ENCODE data around the gene OSBPL3. TPM values are rescaled to one million over a fixed set of nuclear protein-coding genes. Genes with fewer than 3 reads are reported as not detected.

Gene OSBPL3
- total and polyA plus RNA-seq, 7 donors, result 0.60 to 6.3 (median 1.8) TPM

DNA sequence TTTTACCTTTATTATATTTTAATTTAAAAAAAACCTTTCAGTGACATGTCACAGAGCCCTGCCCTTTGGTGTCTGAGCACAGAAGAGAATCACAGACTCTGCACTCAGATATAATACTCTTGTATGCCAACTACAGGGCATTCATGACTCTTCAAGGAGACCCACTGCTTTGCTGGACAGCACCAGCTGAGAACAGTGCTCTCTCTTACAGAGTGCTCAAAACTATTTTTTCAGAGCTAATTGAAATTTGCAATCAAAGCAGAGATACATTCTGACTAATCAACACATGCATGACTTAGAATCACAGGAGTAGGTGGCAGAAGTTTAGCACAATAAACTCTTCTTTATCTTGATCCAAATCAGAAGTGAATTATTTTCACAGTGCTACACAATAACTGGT, 99.1 kb downstream of the OSBPL3 start:
- H3K4me3 ChIP-seq, result no peak overlapping the region
- peaks cover 0 to 12% (median 8%) of the 10 kb centered on the region in 4 donors for H3K4me1 ChIP-seq
- TF ChIP-seq EP300 (IDR thresholded peaks at IDR 0.05), result no peak
- TF ChIP-seq, protein P1, sequence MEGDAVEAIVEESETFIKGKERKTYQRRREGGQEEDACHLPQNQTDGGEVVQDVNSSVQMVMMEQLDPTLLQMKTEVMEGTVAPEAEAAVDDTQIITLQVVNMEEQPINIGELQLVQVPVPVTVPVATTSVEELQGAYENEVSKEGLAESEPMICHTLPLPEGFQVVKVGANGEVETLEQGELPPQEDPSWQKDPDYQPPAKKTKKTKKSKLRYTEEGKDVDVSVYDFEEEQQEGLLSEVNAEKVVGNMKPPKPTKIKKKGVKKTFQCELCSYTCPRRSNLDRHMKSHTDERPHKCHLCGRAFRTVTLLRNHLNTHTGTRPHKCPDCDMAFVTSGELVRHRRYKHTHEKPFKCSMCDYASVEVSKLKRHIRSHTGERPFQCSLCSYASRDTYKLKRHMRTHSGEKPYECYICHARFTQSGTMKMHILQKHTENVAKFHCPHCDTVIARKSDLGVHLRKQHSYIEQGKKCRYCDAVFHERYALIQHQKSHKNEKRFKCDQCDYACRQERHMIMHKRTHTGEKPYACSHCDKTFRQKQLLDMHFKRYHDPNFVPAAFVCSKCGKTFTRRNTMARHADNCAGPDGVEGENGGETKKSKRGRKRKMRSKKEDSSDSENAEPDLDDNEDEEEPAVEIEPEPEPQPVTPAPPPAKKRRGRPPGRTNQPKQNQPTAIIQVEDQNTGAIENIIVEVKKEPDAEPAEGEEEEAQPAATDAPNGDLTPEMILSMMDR (IDR thresholded peaks at IDR 0.05), result no peak
- TF ChIP-seq POLR2A (IDR thresholded peaks at IDR 0.05), result no peak
- no peak for TF ChIP-seq POLR2AphosphoS5 (IDR thresholded peaks at IDR 0.05)
- H3K9me3 ChIP-seq, result no peaks in the 10 kb centered on the region
- intact Hi-C loops (cut with DNase I), result no loop called here
- H3K27ac ChIP-seq, result no peak overlapping the region
- H3K36me3 ChIP-seq, result no peaks in the 10 kb centered on the region
- DNase-seq, result no peak
- no peaks in the 10 kb centered on the region for H3K27me3 ChIP-seq

DNA sequence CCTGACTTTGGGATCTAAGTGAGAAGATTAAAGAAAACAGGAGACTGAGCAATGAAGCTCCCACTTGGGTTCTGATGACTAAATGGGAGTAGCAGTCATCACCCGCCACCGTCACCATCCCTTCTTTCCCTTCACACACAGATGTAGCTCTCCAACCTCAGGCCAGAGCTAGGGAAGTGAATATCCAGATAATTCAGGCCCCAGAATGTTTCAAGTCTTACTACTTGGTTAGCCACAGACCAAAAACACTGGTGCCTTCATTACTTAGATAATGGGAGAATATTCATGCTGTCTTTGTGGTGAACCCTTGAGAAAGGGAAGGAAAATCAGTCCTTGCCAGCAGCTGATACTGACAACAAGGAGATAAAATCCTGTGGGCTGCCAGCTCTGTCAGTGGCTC, 100.7 kb downstream of the OSBPL3 start:
- Histone ChIP-seq H3K27ac (no peak overlapping the region), H3K9me3 (no peaks in the 10 kb centered on the region), H3K4me3 (no peak overlapping the region), H3K36me3 (no peaks in the 10 kb centered on the region), H3K27me3 (no peaks in the 10 kb centered on the region), H3K4me1 (peaks cover 0 to 12% (median 8%) of the 10 kb centered on the region in 4 donors)
- WGBS, 2 donors, result 92 to 98% methylated on average over 2 of the region's 2 CpGs
- no peak for DNase-seq
- intact Hi-C loops (cut with DNase I), result no loop called here
- TF ChIP-seq, protein P1 (IDR thresholded peaks at IDR 0.05), result no peak
- TF ChIP-seq POLR2AphosphoS5 (IDR thresholded peaks at IDR 0.05), result no peak
- no peak for TF ChIP-seq EP300 (IDR thresholded peaks at IDR 0.05)
- no peak for TF ChIP-seq POLR2A (IDR thresholded peaks at IDR 0.05)

DNA sequence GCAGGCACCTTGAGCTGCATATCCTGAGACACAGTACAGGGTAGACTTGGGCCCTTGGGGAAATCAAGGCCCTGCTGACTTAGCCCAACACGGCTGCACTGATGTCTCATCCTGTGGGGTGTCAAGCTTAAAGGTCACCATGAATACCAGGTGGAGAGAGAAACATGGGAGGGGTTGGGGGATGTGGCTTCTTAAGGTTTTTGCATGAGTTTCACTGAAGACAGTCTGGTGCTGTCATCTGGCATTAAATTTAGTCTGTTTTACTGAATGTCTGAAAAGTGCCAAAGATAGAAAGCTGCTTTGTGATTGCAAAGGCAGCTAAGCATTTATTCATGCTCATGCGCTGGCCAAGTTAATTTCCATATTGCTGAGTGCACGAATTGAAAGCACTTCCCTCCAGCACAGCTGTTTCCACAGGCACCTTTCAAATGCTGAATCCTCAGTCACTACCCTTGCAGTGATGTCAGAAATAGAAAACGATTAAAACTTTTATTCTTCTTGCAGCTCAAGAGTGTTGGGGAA, 102.1 kb downstream of the OSBPL3 start:
- Histone ChIP-seq H3K27ac (no peak overlapping the region), H3K4me1 (peaks cover 0 to 4% (median 1%) of the 10 kb centered on the region in 4 donors), H3K4me3 (no peak overlapping the region), H3K27me3 (no peaks in the 10 kb centered on the region), H3K36me3 (no peaks in the 10 kb centered on the region), H3K9me3 (no peaks in the 10 kb centered on the region)
- TF ChIP-seq, protein P1 (IDR thresholded peaks at IDR 0.05), result no peak
- no peak for TF ChIP-seq EP300 (IDR thresholded peaks at IDR 0.05)
- TF ChIP-seq POLR2AphosphoS5 (IDR thresholded peaks at IDR 0.05), result no peak
- TF ChIP-seq POLR2A (IDR thresholded peaks at IDR 0.05), result no peak
- no peak for DNase-seq
- 29 to 67% methylated on average over 4 of the region's 4 CpGs for WGBS, 2 donors
- intact Hi-C loops (cut with DNase I), result no loop called here

DNA sequence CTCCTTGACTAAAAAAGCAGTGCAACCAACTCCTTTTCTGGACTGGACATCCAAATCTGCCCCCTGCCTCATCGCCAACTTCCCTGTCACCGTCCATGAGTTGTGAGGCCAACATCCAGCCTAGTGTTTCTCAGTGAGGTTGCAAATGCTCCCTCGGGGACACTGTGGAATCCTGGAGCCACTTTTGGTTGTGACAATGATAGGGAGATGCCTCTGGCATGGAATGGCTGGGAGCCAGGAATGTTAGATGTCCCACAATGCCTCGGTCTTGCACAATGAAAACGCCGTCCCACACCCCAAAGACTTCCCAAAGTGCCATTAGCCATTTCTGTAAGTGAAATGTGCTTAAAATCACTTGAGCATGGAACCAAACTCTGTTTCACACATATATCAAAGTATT, 105.2 kb downstream of the OSBPL3 start:
- Histone ChIP-seq H3K9me3 (no peaks in the 10 kb centered on the region), H3K4me3 (no peak overlapping the region), H3K4me1 (no peaks in the 10 kb centered on the region), H3K36me3 (no peaks in the 10 kb centered on the region), H3K27me3 (no peaks in the 10 kb centered on the region), H3K27ac (no peak overlapping the region)
- TF ChIP-seq, protein P1 (IDR thresholded peaks at IDR 0.05), result no peak
- no peak for TF ChIP-seq POLR2AphosphoS5 (IDR thresholded peaks at IDR 0.05)
- no peak for TF ChIP-seq POLR2A (IDR thresholded peaks at IDR 0.05)
- TF ChIP-seq EP300 (IDR thresholded peaks at IDR 0.05), result no peak
- intact Hi-C loops (cut with DNase I), result no loop called here
- 94% methylated on average over 6 of the region's 6 CpGs for WGBS, 2 donors
- DNase-seq, result no peak

DNA sequence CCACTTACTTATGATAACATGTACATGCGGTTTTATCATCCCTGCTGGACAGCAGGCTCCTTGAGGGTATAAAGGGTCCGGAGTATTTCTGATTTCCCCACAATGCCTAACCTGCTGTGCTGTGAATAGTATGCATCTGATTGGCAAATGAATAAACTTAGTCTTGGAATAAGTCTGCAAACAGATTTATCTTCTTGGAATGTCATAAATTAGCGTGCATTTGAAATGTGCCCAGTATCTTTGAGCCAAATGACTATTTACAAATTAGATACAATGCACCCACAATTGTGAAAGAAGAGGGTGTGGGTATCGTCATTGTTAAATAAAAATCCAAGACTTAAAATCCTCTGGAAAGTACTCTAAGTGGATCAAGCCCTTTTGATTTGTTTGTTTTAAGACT, 106.0 kb downstream of the OSBPL3 start:
- Histone ChIP-seq H3K36me3 (no peaks in the 10 kb centered on the region), H3K27ac (no peak overlapping the region), H3K4me1 (no peaks in the 10 kb centered on the region), H3K27me3 (no peaks in the 10 kb centered on the region), H3K9me3 (no peaks in the 10 kb centered on the region), H3K4me3 (no peak overlapping the region)
- WGBS, 2 donors, result 77 to 87% methylated on average over 4 of the region's 4 CpGs
- intact Hi-C loops (cut with DNase I), result no loop called here
- TF ChIP-seq POLR2AphosphoS5 (IDR thresholded peaks at IDR 0.05) (no peak), EP300 (IDR thresholded peaks at IDR 0.05) (no peak)
- DNase-seq, result no peak

Data from sigmoid colon (tissue), 7 donors.